K562 (cell line): ENCODE data around the gene SLC35F5. TPM values are rescaled to one million over a fixed set of nuclear protein-coding genes. Genes with fewer than 3 reads are reported as not detected.

Experiments used
- ATAC-seq: fragments of 200-7000 bp; cut with Tn5 transposase; 3 replicates; pipeline ENCODE4 v1.9.1; 2020; ENCODE audit warnings: moderate library complexity
- BruUV-seq: library from RNA; stranded (reverse); fragments of 400-500 nt; replicated peaks from 2 replicates; lab custom pipeline; 2021; lab: Mats Ljungman, UMichigan
- CTCF ChIA-PET: fragments of 300-600 bp; formaldehyde crosslinking; extraction: SDS; loops from one replicate; lab custom pipeline; 2021; ENCODE audit warnings: low intra/inter-chr PET ratio; lab: Yijun Ruan, JAX
- POLR2A ChIA-PET: fragments of 300-600, 350-650 bp; sonication (Branson Sonifier 250); formaldehyde crosslinking; extraction: SDS; loops from one replicate; lab custom pipeline; 2021; ENCODE audit warnings: antibody characterized with exemption, inconsistent platforms; lab: Yijun Ruan, JAX
- DNase-seq, 4 experiments: peaks; one replicate each; pipeline versions ENCODE4 v3.0.0 to v3.0.0-alpha.2; 2011 to 2018; ENCODE audit warnings: low spot score in 3 of 4, mixed read lengths in 3 of 4; ENCODE audit errors: extremely low read depth in 1 of 4
- FAIRE-seq: peaks from 2 replicates; lab custom pipeline; 2011; peaks lifted over from hg19 to GRCh38; lab: Jason Lieb, UNC
- H2AFZ ChIP-seq: 2 replicates; pipeline ENCODE4 v1.6.0; 2011; ENCODE audit warnings: low read depth, low read length, control low read depth, inconsistent platforms
- H3K27ac ChIP-seq: fragments of 200-600 bp; 3 replicates; pipeline ENCODE4 v1.8.0; 2011; ENCODE audit warnings: low read depth, mild to moderate bottlenecking, control low read depth, inconsistent platforms, low read length, moderate library complexity, mixed read lengths; ENCODE audit errors: extremely low read depth
- H3K27me3 ChIP-seq, 2 experiments: fragments of 300-600 bp in 1 of 2; 2 replicates in 1 of 2; 3 replicates in 1 of 2; pipeline versions ENCODE4 v1.6.0 to v1.8.0; 2011; ENCODE audit warnings: inconsistent platforms in 2 of 2, low read length in 2 of 2, mild to moderate bottlenecking in 1 of 2, mixed read lengths in 1 of 2, moderate library complexity in 1 of 2; ENCODE audit not compliant: control insufficient read depth in 2 of 2, insufficient read depth in 2 of 2
- H3K36me3 ChIP-seq: fragments of 300-600 bp; 3 replicates; pipeline ENCODE4 v1.8.0; 2011; ENCODE audit warnings: mild to moderate bottlenecking, low read length, inconsistent platforms; ENCODE audit not compliant: control insufficient read depth, insufficient read depth
- H3K4me1 ChIP-seq, 2 experiments: fragments of 200-600 bp in 1 of 2; replicated peaks in 1 of 2; 2 replicates in 1 of 2; 3 replicates in 1 of 2; pipeline versions ENCODE4 v1.5.1 to v1.8.0; 2011; ENCODE audit warnings: inconsistent platforms in 2 of 2, low read length in 2 of 2, mild to moderate bottlenecking in 1 of 2, mixed read lengths in 1 of 2, moderate library complexity in 1 of 2; ENCODE audit not compliant: control insufficient read depth in 2 of 2, insufficient read depth in 2 of 2
- H3K4me2 ChIP-seq: 2 replicates; pipeline ENCODE4 v1.6.1; 2011; ENCODE audit warnings: low read length, control low read depth, inconsistent platforms, mixed read lengths; ENCODE audit not compliant: insufficient read depth
- H3K4me3 ChIP-seq: fragments of 200-600 bp; sonication (generic), shearing (Covaris generic); 2 replicates; pipeline ENCODE4 v1.5.1; 2016; ENCODE audit warnings: control low read depth, inconsistent platforms
- H3K79me2 ChIP-seq: fragments of 200-600 bp; 3 replicates; pipeline ENCODE4 v1.8.0; 2011; ENCODE audit warnings: low read length, inconsistent platforms; ENCODE audit not compliant: control insufficient read depth, insufficient read depth
- H3K9ac ChIP-seq, 2 experiments: 2 replicates each; pipeline versions ENCODE4 v1.6.0 to v1.6.1; 2011; ENCODE audit warnings: low read depth in 2 of 2, low read length in 2 of 2, control low read depth in 1 of 2, inconsistent platforms in 1 of 2, mild to moderate bottlenecking in 1 of 2, mixed read lengths in 1 of 2; ENCODE audit not compliant: insufficient read depth in 1 of 2
- H3K9me1 ChIP-seq: one replicate; pipeline ENCODE4 v1.6.0; 2011; ENCODE audit warnings: inconsistent platforms, mild to moderate bottlenecking, low read length, moderate library complexity; ENCODE audit not compliant: control insufficient read depth, insufficient read depth
- H3K9me3 ChIP-seq: replicated peaks from 2 replicates; pipeline ENCODE4 v1.5.1; 2011; ENCODE audit warnings: low read depth, low read length, inconsistent platforms; ENCODE audit not compliant: control insufficient read depth, insufficient read depth
- H4K20me1 ChIP-seq: replicated peaks from 2 replicates; pipeline ENCODE4 v1.6.1; 2011; ENCODE audit warnings: low read length, inconsistent platforms, mixed read lengths; ENCODE audit not compliant: control insufficient read depth, insufficient read depth
- CHD1 ChIP-seq: fragments of 200-600 bp; sonication (generic); IDR thresholded peaks from one replicate; pipeline ENCODE4 v1.6.1; 2012; ENCODE audit warnings: mild to moderate bottlenecking, moderate library complexity, low read length, inconsistent platforms
- HNRNPLL ChIP-seq: fragments of 200-400 bp; formaldehyde crosslinking; IDR thresholded peaks from 2 replicates; pipeline ENCODE4 v1.6.1; 2017; ENCODE audit warnings: low read length, low read depth, mild to moderate bottlenecking; ENCODE audit not compliant: poor library complexity, severe bottlenecking
- HOMEZ ChIP-seq: fragments of 250-450 bp; sonication (Bioruptor Pico); IDR thresholded peaks from 2 replicates; pipeline ENCODE4 v1.4.0; 2020; ENCODE audit warnings: mild to moderate bottlenecking, moderate library complexity
- KAT7 ChIP-seq: sonication (generic); formaldehyde crosslinking; IDR thresholded peaks from 2 replicates; pipeline ENCODE4 v1.8.0; 2022; ENCODE audit warnings: missing genetic modification reagents, mild to moderate bottlenecking, borderline replicate concordance
- KHSRP ChIP-seq: fragments of 450-650 bp; IDR thresholded peaks from 2 replicates; pipeline ENCODE4 v1.6.1; 2017
- NKRF ChIP-seq: fragments of 450-650 bp; IDR thresholded peaks from 2 replicates; pipeline ENCODE4 v1.6.1; 2016; ENCODE audit warnings: borderline replicate concordance
- SAP30 ChIP-seq: fragments of 200-600 bp; sonication (generic); IDR thresholded peaks from 2 replicates; pipeline ENCODE4 v1.6.1; 2012; ENCODE audit warnings: borderline replicate concordance, low read depth, mild to moderate bottlenecking, moderate library complexity, low read length, control low read depth, inconsistent platforms; ENCODE audit not compliant: insufficient read depth, poor library complexity, severe bottlenecking
- ZNF24 ChIP-seq: fragments of 450-650 bp; IDR thresholded peaks from 2 replicates; pipeline ENCODE4 v1.6.1; 2016
- ZNF3 ChIP-seq: fragments of 250-450 bp; sonication (Bioruptor Pico); IDR thresholded peaks from 2 replicates; pipeline ENCODE4 v1.5.0; 2021; ENCODE audit warnings: mild to moderate bottlenecking, moderate library complexity
- ZNF316 ChIP-seq: fragments of 450-650 bp; IDR thresholded peaks from 2 replicates; pipeline ENCODE4 v1.6.1; 2016
- ZNF830 ChIP-seq: fragments of 250-450 bp; sonication (Bioruptor Pico); IDR thresholded peaks from 2 replicates; pipeline ENCODE4 v1.5.0; 2021; ENCODE audit warnings: mild to moderate bottlenecking
- WGBS: fragments of 100-300 bp; shearing (Covaris generic); methylation state at CpG from one replicate; pipeline ENCODE4 v1.1.6; 2016; ENCODE audit warnings: low coverage, mixed read lengths; ENCODE audit not compliant: insufficient coverage; ENCODE audit errors: missing lambda C conversion rate; 5-methylcytosine and 5-hydroxymethylcytosine counted together
- in situ Hi-C: fragments of 300-500 bp; cut with MboI; formaldehyde crosslinking; loops from 4 replicates; pipeline ENCODE4 v1.15.0; 2018; ENCODE audit warnings: inconsistent platforms, mixed read lengths
- intact Hi-C: fragments of 100-400 bp; cut with micrococcal nuclease; formaldehyde crosslinking; loops from 2 replicates; pipeline ENCODE4 v1.14.2; 2022
- polyA plus RNA-seq, 8 experiments: library from polyadenylated mRNA; depleted of rRNA in 4 of 8; stranded (reverse) in 5 of 8; unstranded in 3 of 8; fragments of >200 nt; fragmentation: Nextera tagmentation in 2 of 8; fragmentation: Illumina TruSeq in 1 of 8; extraction: Ambion mirVana in 2 of 8; extraction: Trizol in 1 of 8; gene quantifications; 2 replicates each; pipeline versions ENCODE4 v1.2.1 to v1.2.3, GENCODE V29; 2011 to 2014; ENCODE audit warnings: inconsistent platforms in 1 of 8, missing spikeins in 1 of 8
- total RNA-seq, 7 experiments: library from RNA; depleted of rRNA in 6 of 7; stranded (reverse); fragments of >200 nt in 6 of 7; fragmentation: Illumina TruSeq in 2 of 7; extraction: Trizol in 2 of 7; gene quantifications; 2 replicates each; pipeline versions ENCODE4 v1.2.1 to v1.2.3, GENCODE V29; 2011 to 2021; ENCODE audit warnings: low replicate concordance in 1 of 7

Gene SLC35F5
- total and polyA plus RNA-seq, 9 of the 15 experiments (the other 6 are each of a cell fraction or from before 2014, with no cell fraction given), result 4.9 to 50.7 (median 30.5) TPM

- CTCF ChIA-PET, result no interaction called here
- peak overlapping the region; percentile 97 for H3K27ac ChIP-seq
- in situ Hi-C loops, result no loop called here
These were observed 756 bp upstream of the SLC35F5 start for GRCh38 chr2:113757138-113757657.

GRCh38 chr2:113755835-113756354 lies 547 bp downstream of the SLC35F5 start:
- DNase-seq (peak in 3 of 4 experiments; percentile 29 to 62 (median 32)), FAIRE-seq (no peak), ATAC-seq (peak; percentile 82)
- no TSS peak for BruUV-seq
- Histone ChIP-seq H3K9ac (peak overlapping the region; percentile 97 to 100), H3K27ac (peak overlapping the region; percentile 97), H2AFZ (peak overlapping the region; percentile 97), H3K9me3 (no peaks in the 10 kb centered on the region), H3K4me1 (peaks cover 3 to 18% of the 10 kb centered on the region in 2 experiments; a peak in 2 of 5 replicates), H3K36me3 (peaks cover 22% of the 10 kb centered on the region; the same call in 2 of the 3 replicates), H3K79me2 (peaks cover 36% of the 10 kb centered on the region), H4K20me1 (no peaks in the 10 kb centered on the region), H3K27me3 (no peaks in the 10 kb centered on the region), H3K4me3 (peak overlapping the region; percentile 96), H3K9me1 (no peaks in the 10 kb centered on the region), H3K4me2 (peak overlapping the region; percentile 96)
- CTCF ChIA-PET, result interaction anchor here (1.1 kb wide), 1 partner anchor 152 kb away, joined by 3 read pairs; no protein-coding TSS in a partner anchor
- POLR2A ChIA-PET, result interaction anchor here (0.8 to 1.9 kb wide), 9 partner anchors 10 to 151 kb away, joined by 3 to 11 read pairs (median 7); partner anchors contain the start of gene ACTR3
- intact Hi-C loops (loop anchor here (2.0 to 10.0 kb wide), 2 partner anchors 133 to 199 kb away; no protein-coding TSS in a partner anchor), in situ Hi-C loops (no loop called here)
- WGBS, result under 1% methylated on average over 25 of the region's 26 CpGs
- TF ChIP-seq ZNF3 (CRISPR knock-in tag), result no peak
- no peak for TF ChIP-seq HOMEZ (CRISPR knock-in tag)
- TF ChIP-seq ZNF830 (CRISPR knock-in tag), result no peak
- TF ChIP-seq HNRNPLL, result peak; percentile 7
- peak; percentile 59 for TF ChIP-seq SAP30
- peak; percentile 30 for TF ChIP-seq CHD1
- peak; percentile 45; the same call in 1 of the 2 replicates for TF ChIP-seq NKRF
- no peak for TF ChIP-seq KHSRP

More at GRCh38 chr2:113757138-113757657, 756 bp upstream of the SLC35F5 start:
- peak overlapping the region; percentile 96 for H3K4me2 ChIP-seq
- FAIRE-seq (no peak), ATAC-seq (no peak; the same call in 2 of the 3 replicates), DNase-seq (peak in 1 of 4 experiments; percentile 8)
- BruUV-seq, result TSS peak; percentile 96
- H2AFZ ChIP-seq, result peak overlapping the region; percentile 95
- H3K36me3 ChIP-seq, result peaks cover 12% of the 10 kb centered on the region; the same call in 2 of the 3 replicates
- H4K20me1 ChIP-seq, result no peaks in the 10 kb centered on the region
- H3K79me2 ChIP-seq, result peaks cover 35% of the 10 kb centered on the region
- H3K9ac ChIP-seq, result peak overlapping the region; percentile 97
- H3K27me3 ChIP-seq, result no peaks in the 10 kb centered on the region
- H3K4me1 ChIP-seq, result peaks cover 3 to 18% of the 10 kb centered on the region in 2 experiments; a peak in 2 of 5 replicates
- intact Hi-C loops, result loop anchor here (2.0 to 10.0 kb wide), 2 partner anchors 132 to 198 kb away; no protein-coding TSS in a partner anchor
- H3K9me1 ChIP-seq, result no peaks in the 10 kb centered on the region
- H3K9me3 ChIP-seq, result no peaks in the 10 kb centered on the region
- POLR2A ChIA-PET, result interaction anchor here (0.5 to 1.9 kb wide), 14 partner anchors 11 to 150 kb away, joined by 3 to 11 read pairs (median 5); partner anchors contain the start of gene ACTR3
- 23% methylated on average over 17 of the region's 17 CpGs for WGBS
- TF ChIP-seq KAT7 (CRISPR knock-in tag) (0 out of 2 replicates have a peak, but pooled peaks have one; percentile 19), ZNF316 (peak; percentile 53; the same call in 1 of the 2 replicates), ZNF24 (no peak)
- H3K4me3 ChIP-seq, result peak overlapping the region; percentile 96
